GM19328 (cell line): ENCODE results near the gene CA6.
"Not testable (repeated sequence)": the region's sequence is repeated elsewhere in the genome, so short reads cannot be mapped to it uniquely, and the experiment has no call there.

ENCODE experiments used
- ATAC-seq: cut with Tn5 transposase; IDR thresholded peaks from one replicate; pipeline ENCODE4 v1.9.1; 2021; ENCODE audit warnings: mild to moderate bottlenecking, moderate library complexity; ENCODE audit not compliant: unreplicated experiment

The CA6 gene

DNA sequence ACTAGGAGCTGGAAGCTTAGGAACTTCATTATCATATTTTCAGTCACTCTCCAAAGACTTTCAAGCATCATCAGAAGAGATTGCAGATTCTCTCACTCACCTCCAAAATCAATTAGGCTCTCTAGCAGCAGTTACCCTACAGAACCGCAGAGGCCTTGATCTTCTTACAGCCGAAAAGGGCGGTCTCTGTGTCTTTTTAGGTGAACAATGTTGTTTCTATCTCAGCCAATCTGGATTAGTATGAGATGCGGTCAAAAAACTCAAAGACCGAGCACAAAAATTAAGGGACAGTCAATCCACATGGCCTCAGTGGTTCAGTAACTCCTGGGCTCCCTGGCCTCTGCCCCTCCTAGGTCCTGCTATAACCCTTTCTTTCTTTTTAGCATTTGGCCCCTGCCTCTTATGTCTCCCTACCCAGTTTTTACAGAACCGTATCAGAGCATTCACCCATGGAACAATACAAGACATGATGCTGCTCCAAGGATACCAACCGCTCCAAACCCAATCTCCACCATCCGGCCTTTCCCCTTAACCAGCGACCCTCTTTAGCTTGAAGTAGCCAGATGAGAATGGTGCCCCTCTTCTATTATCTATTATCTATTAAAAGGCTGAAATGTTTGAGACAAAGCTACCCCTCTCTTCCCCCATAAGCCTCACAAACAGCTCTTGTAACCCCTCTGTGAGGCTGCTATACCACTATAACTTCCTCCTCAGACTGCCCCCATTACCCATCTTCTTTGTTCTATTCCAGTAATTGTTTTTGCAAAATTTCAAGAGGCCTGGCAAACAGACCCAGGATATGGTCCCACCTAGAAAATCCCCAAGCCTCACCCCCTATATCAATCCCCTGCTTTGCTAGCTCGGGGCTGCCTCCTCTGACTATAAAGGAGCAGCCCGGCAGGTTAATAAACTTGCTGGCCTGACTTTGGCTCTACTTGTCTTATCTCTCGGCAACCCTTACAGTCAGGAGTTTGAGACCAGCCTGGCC lies 18.7 kb upstream of the CA6 start:
- ATAC-seq = no peak

DNA sequence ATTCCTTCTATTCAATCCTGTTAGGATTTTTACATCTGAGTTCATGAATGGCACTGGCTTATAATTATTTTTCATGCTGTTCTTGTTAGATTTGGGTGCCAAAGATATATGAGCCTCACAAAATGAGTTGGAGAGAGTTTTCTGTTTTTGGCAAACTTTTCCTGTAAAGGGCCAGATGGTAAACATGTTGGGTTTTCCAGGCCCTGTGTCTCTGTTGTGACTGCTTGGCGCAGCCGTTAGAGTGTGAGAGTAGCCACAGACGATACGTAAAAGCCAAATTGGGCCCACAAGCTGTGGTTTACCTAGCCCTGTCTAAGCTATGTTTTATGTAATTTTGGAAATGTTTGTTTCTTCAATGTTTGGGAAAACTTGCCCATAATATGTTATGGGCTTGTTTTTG lies 15.6 kb upstream of the CA6 start:
- ATAC-seq = no peak

DNA sequence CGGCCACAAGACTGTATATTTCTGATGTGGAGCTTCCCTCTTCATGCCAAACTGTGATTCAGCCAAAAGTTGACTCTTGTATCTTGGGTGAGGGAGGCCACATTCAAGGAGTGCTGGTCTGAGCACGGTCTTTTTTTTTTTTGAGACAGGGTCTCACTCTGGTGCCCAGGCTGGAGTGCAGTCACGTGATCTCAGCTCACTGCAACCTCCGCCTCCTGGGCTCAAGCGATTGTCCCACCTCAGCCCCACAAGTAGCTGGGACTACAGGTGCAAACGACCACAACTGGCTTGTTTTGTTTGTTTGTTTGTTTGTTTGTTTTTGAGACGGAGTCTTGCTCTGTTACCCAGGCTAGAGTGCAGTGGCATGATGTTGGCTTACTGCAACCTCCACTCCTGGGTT lies 8.6 kb upstream of the CA6 start:
- ATAC-seq = not testable (repeated sequence)

DNA sequence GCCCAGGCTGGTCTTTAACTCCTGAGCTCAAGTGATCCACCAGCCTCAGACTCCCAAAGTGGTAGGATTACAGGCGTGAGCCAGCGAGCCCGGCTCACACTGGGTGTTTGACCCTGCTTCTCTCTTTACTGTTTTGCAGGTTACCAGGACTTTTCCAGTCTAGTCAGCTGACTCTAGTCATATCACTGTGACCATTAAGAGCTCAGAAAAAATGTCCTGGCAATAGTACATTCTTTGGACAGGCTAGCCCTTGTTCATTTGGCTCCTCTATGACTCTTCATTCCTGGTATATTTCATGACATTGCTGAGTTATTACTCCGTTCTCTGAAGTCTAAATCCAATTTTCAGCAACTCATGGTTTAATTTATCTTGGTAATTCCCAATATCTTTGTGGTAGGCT lies 8.0 kb upstream of the CA6 start:
- no peak for ATAC-seq

DNA sequence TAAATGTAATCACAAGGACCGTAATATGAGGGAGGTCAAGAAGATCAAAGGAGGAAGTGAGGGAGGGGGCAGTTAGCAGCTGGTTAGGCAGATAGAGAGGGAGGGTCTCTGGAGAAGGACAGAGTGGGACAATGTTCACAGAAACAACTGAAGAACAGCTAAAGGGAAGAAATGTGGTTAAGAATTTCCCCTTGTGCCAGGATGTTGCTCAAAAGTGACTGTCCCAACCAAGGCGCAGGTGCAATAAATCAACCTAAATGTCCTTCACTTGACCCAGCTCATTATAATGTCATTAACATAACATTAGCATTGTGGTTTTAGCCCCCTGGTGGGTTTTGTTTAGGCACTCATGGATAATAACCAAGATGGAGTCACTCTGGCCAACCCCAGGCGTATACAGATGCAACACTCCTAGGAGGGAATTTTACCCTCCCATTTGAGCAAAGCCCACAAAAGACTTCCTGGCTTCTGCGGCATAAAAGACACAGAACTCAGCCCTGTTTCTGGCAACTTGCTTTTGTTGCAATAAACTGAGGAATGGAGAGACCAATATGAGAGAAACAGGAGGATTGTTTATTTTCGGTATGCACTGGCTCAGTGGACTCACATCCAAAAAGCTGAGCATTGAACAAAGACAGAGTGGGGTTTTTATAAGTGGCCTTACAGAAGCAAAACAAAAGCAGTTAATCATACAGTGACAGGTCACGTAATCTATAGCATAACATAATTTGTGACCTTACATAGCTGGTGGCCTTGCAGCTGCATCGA lies 7.3 kb upstream of the CA6 start:
- no peak for ATAC-seq

DNA sequence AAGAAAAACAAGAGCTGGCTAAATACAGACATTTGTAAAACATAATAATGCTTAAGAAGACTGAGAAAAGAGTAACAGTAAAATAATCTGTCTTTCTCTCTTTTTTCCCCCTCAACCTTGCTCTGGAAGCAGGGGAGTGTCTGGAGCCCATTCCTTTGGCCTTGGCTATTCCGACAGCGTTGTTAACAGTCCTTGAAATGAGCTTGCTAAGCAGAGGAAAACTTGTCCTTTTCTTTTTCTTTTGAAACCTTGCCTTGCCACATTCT lies 6.7 kb upstream of the CA6 start:
- no peak for ATAC-seq

DNA sequence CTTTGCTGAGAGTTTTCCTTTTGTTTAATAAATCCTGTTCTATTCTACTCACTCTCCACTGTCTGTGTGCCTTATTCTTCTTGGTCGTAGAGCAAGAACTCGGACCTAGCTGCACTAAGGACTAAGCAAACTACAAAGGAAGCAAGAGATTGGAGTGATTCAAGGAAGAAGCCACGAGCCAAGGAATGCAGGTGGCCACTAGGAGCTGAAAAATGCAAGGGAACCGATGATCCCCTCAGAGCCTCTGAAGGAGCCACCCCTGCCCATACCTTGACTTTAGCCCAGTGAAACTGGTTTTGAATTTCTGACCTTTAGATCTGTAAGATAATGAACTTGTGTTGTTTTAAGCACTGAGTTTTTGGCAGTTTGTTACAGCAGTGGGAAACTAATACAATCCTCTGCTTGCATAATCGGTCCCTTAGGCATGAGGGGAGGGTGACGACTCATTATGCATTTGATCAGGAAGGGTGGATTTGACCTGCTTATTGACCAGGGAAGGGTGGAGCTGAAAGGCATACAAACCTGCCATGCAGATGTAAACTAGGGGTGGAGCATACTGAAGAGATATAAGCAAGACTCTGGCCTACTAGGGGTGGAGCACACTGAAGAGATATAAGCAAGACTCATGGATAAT lies 6.2 kb upstream of the CA6 start:
- ATAC-seq = no peak

DNA sequence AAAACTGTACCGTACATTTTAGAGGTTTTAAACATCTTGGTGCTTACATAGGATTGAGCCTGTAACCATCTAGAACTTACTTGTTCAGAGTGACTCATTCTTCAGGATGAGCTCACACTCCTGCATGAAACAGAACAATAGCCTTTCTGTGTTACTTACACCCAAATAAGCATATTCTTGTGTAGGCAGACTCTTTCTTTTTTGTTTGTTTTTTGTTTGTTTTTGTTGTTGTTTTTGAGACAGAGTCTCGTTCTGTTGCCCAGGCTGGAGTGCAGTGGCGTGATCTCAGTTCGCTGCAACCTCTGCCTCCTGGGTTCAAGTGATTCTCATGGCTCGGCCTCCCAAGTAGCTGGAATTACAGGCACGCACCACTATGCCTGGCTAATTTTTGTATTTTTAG lies 3.8 kb upstream of the CA6 start:
- no peak for ATAC-seq

DNA sequence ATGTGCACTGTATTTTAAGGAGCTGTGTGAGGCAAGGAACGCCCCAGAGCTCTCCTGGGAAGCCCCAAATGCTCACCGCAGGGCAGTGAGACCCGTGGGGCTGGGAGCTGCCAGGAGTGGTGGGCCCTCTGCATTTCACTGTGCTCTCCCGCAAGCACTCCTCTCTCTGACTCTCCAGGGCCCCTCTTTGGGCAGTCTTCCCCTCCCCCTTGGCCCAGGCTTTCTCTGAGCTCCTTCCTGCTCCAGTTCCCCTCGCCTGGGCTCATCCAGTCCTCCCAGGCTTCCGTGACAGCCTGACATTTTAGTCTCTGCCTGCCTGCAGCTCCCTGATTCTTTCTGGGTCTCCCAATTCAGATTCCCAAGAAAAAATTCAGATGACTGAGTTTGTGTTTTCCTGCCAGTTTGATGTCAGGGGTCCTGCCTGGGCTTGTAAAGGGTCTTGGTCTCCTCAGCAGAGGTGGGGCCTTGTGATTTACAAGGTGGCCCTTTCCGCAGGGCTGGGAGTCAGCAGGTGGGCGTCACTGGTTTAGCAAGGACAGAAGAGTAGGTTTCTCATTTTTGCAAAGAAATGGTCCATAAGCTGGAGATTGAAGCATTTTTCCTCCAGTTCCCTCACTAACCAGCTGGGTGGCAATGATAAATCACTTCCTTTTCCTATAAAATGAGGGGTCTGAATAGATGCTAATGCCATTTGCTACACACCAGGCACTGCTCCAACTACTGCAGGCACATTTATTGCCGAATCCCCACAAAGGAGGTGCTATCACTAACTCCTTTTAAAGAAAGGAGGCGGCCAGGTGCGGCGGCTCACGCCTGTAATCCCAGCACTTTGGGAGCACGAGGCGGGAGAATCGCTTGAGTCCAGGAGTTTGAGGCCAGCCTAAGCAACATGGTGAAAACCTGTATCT lies 1.9 kb upstream of the CA6 start:
- no peak for ATAC-seq

DNA sequence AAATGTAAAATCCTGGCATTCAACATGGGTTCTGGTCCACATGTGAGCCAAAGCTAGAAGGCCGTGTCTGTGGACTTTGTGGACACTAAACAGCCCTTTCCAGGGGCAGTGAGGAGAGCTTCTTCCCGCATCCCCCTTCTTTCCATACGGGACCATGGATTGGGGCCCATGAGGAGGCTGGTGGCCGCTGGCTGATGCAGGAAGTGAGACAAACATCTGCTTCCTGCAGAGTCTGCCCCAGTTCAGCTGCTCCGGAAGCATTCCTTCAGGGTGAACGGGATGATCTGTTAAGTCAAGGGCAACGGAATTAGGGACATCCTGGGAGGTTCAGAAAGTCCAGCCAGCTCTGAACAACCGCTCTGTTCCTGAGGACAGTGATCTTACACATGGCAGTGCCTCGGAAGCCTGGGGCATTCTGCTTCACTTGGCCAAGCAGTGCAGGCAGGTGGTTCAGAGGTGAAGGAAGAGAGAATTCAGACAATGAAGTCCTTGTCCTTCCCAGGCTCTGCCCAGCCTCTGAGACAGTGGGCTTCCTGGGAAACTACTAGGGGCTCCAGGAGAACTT lies 1.5 kb downstream of the CA6 start:
- ATAC-seq = no peak

DNA sequence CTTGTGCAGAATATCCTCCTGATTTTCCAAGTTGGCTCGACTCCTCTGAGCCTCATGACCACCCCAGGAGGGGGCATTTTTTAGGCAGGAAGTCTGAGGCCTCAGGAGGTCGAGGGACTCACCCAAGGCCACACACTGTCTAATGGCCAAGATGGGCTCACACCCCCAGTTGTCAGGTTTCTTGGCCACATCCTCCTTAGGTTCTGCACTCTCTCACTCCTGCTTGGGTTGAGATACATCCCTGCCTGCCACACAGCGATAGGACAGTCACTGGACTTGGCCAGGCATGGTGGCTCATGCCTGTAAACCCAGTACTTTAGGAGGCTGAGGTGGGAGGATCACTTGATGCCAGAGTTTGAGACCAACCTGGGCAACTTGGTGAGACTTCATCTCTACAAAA lies 4.6 kb downstream of the CA6 start:
- no peak for ATAC-seq

DNA sequence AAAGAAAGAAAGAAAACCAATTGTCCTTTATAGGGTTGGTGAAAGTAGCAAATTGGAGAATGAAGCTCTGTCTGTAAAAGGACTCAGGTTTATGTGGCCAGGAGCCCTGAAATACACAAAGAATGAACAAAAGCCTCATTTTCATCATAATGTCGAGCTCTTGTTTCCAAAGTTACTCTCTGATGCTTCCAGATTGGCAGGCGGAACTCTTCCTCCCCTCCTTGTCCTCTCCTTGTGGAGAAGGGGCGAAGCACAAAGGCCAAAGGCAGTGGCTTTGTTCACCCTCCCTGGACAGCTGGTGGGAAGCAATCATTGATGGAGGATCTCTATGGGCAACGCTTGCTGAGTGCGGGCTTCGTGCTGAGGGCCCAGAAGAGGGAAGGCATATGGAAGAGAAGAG lies 5.6 kb downstream of the CA6 start:
- ATAC-seq = no peak

DNA sequence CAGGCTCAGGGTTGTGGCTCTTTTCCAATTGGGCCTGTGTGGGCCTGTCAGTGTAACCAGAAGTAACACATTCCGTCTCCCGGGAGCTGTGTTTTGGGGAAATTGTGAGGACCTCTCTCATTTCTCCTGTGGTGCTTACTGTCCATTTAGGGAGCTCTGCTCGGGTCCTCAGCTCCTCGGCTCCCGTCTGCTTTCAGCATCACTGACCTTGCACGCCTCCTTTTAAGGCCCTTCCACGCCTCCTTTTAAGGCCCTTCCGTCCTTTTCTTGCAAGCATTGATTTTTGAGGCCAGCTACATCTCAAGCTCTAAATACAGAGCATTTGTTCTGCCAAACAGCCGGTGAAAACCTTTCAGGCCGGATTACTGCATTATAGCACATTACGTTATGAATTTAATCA lies 9.7 kb downstream of the CA6 start:
- ATAC-seq = no peak

DNA sequence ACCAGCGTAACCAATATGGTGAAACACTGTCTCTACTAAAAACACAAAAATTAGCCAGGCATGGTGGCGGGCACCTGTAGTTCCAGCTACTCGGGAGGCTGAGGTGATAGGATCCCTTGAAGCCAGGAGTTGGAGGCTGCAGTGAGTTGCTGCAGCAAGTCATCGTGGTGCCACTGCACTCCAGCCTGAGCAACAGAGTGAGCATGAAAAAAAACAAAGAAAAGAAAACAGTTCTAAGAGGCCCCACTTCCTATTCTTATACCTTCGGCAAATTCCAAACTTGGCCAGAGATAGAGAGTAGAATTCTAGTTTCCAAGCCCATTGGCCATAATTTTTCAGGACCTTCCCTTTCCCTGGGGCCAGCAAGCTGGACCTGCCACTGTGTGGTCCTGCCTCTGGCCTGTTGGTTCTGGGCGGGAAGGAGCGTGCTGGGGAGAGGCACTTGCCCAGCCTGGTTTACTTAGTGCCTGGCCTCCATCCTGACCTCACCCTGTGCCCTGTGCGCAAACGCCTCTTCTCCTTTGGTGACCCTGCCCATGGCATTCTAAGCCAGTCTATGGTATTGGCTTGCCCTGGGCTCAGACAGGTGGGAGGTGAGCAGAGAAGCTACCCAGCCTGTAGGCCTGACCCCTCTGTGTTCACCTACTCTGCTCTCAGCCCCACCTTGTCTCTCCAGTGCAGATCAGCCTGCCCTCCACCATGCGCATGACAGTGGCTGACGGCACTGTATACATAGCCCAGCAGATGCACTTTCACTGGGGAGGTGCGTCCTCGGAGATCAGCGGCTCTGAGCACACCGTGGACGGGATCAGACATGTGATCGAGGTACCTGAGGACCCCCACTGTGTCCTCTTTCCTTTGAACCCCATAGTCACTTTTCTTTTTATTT lies 11.0 kb downstream of the CA6 start:
- no peak for ATAC-seq

DNA sequence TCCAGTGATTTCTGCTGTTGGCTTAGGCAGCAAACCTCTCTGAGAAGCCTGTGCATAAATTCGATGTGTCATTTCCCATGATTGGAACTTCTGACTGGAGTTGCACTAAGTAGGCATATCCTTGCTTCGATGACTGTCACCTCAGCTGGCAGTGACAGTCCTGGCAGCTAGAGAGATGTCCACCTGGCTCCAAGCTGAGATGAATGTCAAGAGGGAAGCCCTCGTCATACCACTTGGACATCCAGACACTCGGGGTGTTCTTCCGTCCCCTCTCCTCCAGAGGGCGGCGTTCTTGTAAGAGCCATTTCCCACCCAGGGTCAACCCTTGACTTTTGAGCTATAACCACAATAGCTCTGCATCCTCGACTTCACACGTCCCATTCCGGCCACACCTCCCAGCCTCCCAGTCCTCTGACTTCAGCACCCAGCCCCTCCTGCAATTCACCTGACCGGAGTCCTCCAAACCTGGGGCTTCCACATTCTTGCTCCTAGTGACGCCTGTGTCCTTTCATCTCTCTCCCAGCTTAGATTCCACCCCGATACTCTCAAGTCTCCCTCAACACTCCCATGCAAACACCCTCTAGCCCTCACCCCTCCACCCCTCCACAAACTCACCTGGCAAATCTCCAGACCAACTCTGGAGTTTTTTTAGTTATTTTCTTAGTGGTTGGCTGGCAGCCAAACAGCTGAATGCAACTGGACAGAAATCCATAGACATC lies 17.3 kb downstream of the CA6 start:
- ATAC-seq = no peak

DNA sequence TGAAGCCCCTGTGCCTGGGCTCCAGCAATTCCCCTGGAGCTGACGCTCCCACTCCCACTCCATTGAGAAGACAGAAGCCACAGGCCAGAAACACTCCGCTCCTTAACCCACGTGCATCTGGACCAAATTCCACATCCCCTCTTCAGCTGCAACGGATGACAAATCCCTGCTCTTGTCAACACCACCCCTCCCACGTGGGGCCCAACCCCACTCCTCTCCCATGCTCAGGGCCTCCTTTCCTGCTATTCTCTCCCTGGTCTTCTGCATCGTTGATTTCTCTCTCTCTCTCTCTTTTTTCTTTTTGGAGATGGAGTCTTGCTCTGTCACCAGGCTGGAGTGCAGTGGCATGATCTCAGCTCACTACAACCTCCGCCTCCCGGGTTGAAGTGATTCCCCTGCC lies 18.3 kb downstream of the CA6 start:
- no peak for ATAC-seq

DNA sequence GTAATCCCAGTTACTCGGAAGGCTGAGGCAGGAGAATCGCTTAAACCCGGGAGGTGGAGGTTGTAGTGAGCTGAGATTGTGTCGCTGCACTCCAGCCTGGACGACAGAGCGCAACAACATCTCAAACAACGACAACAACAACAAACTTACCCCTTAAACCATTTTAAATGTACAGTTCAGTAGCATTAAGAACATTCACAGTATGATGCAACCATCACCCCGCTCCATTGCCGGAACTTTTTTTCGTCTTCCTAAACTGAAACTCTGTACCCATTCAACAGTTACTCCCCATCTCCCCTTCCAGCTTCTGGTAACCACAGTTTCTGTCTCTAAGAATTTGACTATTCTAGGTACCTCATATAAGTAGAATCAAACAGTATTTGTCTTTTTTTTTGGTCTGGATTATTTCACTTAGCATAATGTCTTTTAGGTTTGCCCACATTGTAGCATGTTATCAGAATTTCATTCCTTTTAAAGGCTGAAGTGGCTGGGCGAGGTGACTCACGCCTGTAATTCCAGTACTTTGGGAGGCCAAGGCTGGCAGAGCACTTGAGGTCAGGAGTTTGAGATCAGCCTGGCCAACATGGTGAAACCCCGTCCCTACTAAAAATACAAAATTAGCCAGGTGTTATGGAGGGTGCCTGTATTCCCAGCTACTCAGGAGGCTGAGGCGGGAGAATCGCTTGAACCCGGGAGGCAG lies 19.6 kb downstream of the CA6 start:
- ATAC-seq = no peak

DNA sequence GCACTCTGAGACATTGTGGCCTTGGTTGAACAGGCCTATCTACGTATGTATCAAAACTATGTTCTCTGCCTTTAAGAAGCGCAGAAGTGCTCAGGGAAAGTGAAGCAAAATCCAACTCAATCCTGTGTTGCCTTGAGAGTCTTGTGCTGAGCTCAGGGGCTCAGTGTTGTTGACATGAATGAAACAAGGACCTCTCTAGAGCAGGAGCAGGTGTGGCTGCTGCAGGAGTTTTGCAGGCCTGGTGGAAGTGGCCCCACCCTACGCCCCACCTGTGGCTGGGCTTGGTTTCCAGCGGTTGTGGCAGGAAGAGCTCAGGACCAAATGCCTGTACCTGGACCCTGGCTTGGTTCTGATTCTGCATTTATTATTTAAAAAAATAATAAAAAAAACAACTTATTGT lies 20.9 kb downstream of the CA6 start:
- no peak for ATAC-seq
